ENCODE results near the gene ANTXRL. TPM values are rescaled to one million over a fixed set of nuclear protein-coding genes. Genes with fewer than 3 reads are reported as not detected.
"Not testable (repeated sequence)": the region's sequence is repeated elsewhere in the genome, so short reads cannot be mapped to it uniquely, and the experiment has no call there.

Gene ANTXRL
- total RNA-seq, 4 donors from 2014 or later = not detected

- 79% methylated on average over 3 of the region's 3 CpGs for WGBS, 2 donors
- TF ChIP-seq POLR2A (IDR thresholded peaks at IDR 0.05) (no peak), CTCF (IDR thresholded peaks at IDR 0.05) (no peak), EP300 (IDR thresholded peaks at IDR 0.05) (no peak)
- H3K9me3 ChIP-seq = no peaks in the 10 kb centered on the region
- no peaks in the 10 kb centered on the region for H3K36me3 ChIP-seq
- peaks cover 0 to 9% (median 0%) of the 10 kb centered on the region in 4 donors for H3K4me1 ChIP-seq
- H3K27me3 ChIP-seq = no peaks in the 10 kb centered on the region
- no peak for DNase-seq (ENCODE audit: low spot score in 2 of 2)
- no peak overlapping the region for H3K27ac ChIP-seq
- H3K4me3 ChIP-seq = no peak overlapping the region
Measured at GRCh38 chr10:46330894-46331293, 44.1 kb downstream of the ANTXRL start.

GRCh38 chr10:46365484-46365883 is 78.7 kb downstream of the ANTXRL start:
- not testable (repeated sequence) for H3K36me3 ChIP-seq; H3K27ac ChIP-seq; H3K4me3 ChIP-seq; DNase-seq (ENCODE audit: low spot score in 2 of 2); H3K9me3 ChIP-seq; H3K27me3 ChIP-seq; H3K4me1 ChIP-seq
- 70 to 81% methylated on average over 4 of the region's 4 CpGs for WGBS, 2 donors

- H3K4me3 ChIP-seq; H3K36me3 ChIP-seq; H3K27ac ChIP-seq; H3K27me3 ChIP-seq; DNase-seq (ENCODE audit: low spot score in 2 of 2); H3K9me3 ChIP-seq; H3K4me1 ChIP-seq: not testable (repeated sequence)
- no CpG with 5 or more reads among the region's 5 CpGs for WGBS, 2 donors
Measured at GRCh38 chr10:46367209-46367608, 80.4 kb downstream of the ANTXRL start.

GRCh38 chr10:46367666-46368240 is 81.0 kb downstream of the ANTXRL start:
- 62% methylated on average over 3 of the region's 8 CpGs; no CpG with 5 or more reads in 1 of the 2 donors for WGBS, 2 donors
- DNase-seq (ENCODE audit: low spot score in 2 of 2); H3K27me3 ChIP-seq; H3K36me3 ChIP-seq; H3K4me3 ChIP-seq; H3K9me3 ChIP-seq; H3K4me1 ChIP-seq; H3K27ac ChIP-seq: not testable (repeated sequence)

- not testable (repeated sequence) for H3K4me1 ChIP-seq; H3K27ac ChIP-seq; H3K9me3 ChIP-seq; H3K27me3 ChIP-seq; DNase-seq (ENCODE audit: low spot score in 2 of 2); H3K4me3 ChIP-seq; H3K36me3 ChIP-seq
- 86 to 93% methylated on average over 3 to 8 of the region's 11 CpGs for WGBS, 2 donors
Measured at GRCh38 chr10:46368956-46369355, 82.2 kb downstream of the ANTXRL start.

- H3K4me1 ChIP-seq; DNase-seq (ENCODE audit: low spot score in 2 of 2); H3K36me3 ChIP-seq; H3K27ac ChIP-seq; H3K4me3 ChIP-seq; H3K9me3 ChIP-seq; H3K27me3 ChIP-seq: not testable (repeated sequence)
- WGBS, 2 donors = 55 to 95% methylated on average over 2 of the region's 3 CpGs
Measured at GRCh38 chr10:46374410-46374809, 87.6 kb downstream of the ANTXRL start.

GRCh38 chr10:46375406-46375805 is 88.6 kb downstream of the ANTXRL start, which contains the start of gene ANXA8L1:
TSS of gene ANXA8L1 (plus strand) at chr10:46375776. CDS start at chr10:46375852, 76 bp downstream.
- not testable (repeated sequence) for H3K9me3 ChIP-seq; H3K36me3 ChIP-seq; H3K27ac ChIP-seq; H3K4me3 ChIP-seq; H3K27me3 ChIP-seq; H3K4me1 ChIP-seq; DNase-seq (ENCODE audit: low spot score in 2 of 2)
- WGBS, 2 donors = 80 to 100% methylated on average over 1 to 4 of the region's 11 CpGs

GRCh38 chr10:46377022-46377421 is 90.2 kb downstream of the ANTXRL start:
- H3K4me1 ChIP-seq; H3K9me3 ChIP-seq; H3K27ac ChIP-seq; H3K4me3 ChIP-seq; H3K36me3 ChIP-seq; DNase-seq (ENCODE audit: low spot score in 2 of 2); H3K27me3 ChIP-seq: not testable (repeated sequence)
- WGBS, 2 donors = no CpG with 5 or more reads among the region's 1 CpG

GRCh38 chr10:46377651-46378050 is 90.9 kb downstream of the ANTXRL start:
- DNase-seq (ENCODE audit: low spot score in 2 of 2); H3K4me3 ChIP-seq; H3K27ac ChIP-seq; H3K27me3 ChIP-seq; H3K36me3 ChIP-seq; H3K9me3 ChIP-seq; H3K4me1 ChIP-seq: not testable (repeated sequence)
- no CpG with 5 or more reads among the region's 4 CpGs for WGBS, 2 donors

GRCh38 chr10:46378108-46378507 is 91.3 kb downstream of the ANTXRL start:
- not testable (repeated sequence) for H3K9me3 ChIP-seq; H3K27me3 ChIP-seq; H3K27ac ChIP-seq; H3K4me1 ChIP-seq; DNase-seq (ENCODE audit: low spot score in 2 of 2); H3K36me3 ChIP-seq; H3K4me3 ChIP-seq
- no CpG with 5 or more reads among the region's 8 CpGs for WGBS, 2 donors

- not testable (repeated sequence) for H3K27me3 ChIP-seq; H3K4me3 ChIP-seq; H3K27ac ChIP-seq; DNase-seq (ENCODE audit: low spot score in 2 of 2); H3K36me3 ChIP-seq; H3K9me3 ChIP-seq; H3K4me1 ChIP-seq
- 67 to 73% methylated on average over 3 of the region's 5 CpGs for WGBS, 2 donors
Measured at GRCh38 chr10:46379233-46379848, 92.5 kb downstream of the ANTXRL start.

All from tibial nerve (tissue), 4 donors.